NB4 (cell line): ENCODE results near the gene XPNPEP1.

Experiments
- MAX ChIP-seq: IDR thresholded peaks from 2 replicates; pipeline ENCODE4 v1.6.1; 2011; ENCODE audit warnings: low read depth, low read length
- MYC ChIP-seq: IDR thresholded peaks from 2 replicates; pipeline ENCODE4 v1.6.1; 2011; ENCODE audit warnings: low read depth, low read length
- POLR2A ChIP-seq: IDR thresholded peaks from 2 replicates; pipeline ENCODE4 v1.6.1; 2011; ENCODE audit warnings: mild to moderate bottlenecking; ENCODE audit not compliant: insufficient read length; ENCODE audit errors: extremely low read depth
- TF ChIP-seq, protein P1 (sequence below): IDR thresholded peaks from one replicate; pipeline ENCODE4 v1.5.1; 2012; ENCODE audit warnings: low read depth, low read length

- TF ChIP-seq, protein P1, sequence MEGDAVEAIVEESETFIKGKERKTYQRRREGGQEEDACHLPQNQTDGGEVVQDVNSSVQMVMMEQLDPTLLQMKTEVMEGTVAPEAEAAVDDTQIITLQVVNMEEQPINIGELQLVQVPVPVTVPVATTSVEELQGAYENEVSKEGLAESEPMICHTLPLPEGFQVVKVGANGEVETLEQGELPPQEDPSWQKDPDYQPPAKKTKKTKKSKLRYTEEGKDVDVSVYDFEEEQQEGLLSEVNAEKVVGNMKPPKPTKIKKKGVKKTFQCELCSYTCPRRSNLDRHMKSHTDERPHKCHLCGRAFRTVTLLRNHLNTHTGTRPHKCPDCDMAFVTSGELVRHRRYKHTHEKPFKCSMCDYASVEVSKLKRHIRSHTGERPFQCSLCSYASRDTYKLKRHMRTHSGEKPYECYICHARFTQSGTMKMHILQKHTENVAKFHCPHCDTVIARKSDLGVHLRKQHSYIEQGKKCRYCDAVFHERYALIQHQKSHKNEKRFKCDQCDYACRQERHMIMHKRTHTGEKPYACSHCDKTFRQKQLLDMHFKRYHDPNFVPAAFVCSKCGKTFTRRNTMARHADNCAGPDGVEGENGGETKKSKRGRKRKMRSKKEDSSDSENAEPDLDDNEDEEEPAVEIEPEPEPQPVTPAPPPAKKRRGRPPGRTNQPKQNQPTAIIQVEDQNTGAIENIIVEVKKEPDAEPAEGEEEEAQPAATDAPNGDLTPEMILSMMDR = no peak
- TF ChIP-seq POLR2A (no peak), MYC (no peak), MAX (no peak)
These were observed 36.1 kb downstream of the XPNPEP1 start for GRCh38 chr10:109887243-109887642.
